ENCODE data around the gene ZNF492.
"Not testable (repeated sequence)": the region's sequence is repeated elsewhere in the genome, so short reads cannot be mapped to it uniquely, and the experiment has no call there.

The ZNF492 gene

DNA sequence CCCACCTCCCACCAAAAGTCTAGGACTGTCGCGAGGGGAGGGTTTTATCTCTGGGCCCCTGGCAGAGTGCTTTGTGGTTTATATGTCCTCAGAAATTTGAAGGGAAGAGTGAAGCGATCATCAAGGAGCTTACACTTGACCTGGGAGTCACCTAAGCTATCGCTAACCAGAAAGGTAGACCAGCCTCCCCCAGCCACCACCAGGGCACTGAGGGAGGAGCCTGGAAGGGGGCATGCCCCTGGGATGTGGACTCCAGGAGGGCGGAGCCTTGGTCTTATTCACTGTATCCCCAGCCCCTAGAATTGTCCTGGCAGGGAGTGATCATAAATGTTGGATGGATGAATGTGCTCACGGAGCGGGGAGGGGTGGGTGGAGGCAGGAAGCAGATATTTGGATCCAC is 16.9 kb upstream of the ZNF492 start:
- not testable (repeated sequence) for DNase-seq (ENCODE audit: low spot score)

DNA sequence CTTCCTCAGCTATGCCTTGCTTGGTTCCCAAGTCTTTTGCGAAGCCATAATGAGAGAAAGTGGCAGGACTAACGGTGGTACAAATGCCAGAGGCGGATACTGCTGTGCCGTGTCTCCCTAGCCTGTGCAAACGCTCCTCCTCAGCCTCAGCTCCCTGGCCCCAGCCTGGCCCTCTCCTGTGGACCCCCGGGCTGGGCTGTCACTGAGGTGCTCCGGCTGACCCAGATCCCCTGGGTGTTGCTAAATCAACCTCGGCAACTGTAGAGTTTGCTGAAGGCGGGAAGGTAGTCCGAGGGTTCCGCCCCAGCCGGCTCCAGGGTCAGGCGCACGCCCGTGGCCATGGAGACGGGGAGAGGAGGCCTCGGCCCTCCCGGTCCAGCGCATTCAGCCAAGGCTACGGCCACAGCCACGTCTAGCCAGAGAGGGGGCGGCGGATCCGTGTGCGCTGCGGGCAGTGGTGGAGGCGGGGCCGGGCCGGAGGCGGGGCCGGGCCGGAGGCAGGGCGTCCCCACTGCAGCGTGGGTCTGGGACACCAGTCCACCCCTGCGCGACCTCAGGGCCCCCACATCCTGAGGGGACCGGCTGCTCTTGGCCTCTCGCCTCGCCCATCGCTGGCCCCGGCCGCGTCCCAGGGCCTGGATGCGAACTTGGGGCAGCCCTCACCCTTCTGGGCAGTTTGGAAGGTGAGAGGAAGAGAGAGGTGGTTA is 16.4 kb upstream of the ZNF492 start:
- FAIRE-seq (no peak), DNase-seq (ENCODE audit: low spot score) (no peak)

More for the DNA sequence above, 16.9 kb upstream of the ZNF492 start:
- not testable (repeated sequence) for FAIRE-seq

DNA sequence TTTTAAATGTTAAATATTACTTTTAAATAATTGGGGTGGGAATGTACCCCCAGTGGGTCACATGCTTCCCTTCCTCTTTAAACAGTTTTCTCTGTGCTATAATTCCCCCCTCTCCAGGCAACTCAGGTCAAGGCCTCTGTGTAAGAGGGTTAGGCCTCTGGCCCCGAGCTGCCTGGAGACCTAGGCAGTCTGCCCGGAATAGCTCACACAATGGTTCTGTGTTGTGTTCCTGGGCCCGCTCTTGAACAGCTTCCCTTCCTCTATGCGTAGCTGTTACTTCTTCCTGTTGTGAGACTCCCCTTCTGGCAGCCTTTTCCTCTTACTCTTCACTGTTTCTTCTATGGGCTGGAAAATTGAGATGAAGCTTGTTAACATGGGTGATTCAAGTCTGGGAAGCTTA is 14.8 kb upstream of the ZNF492 start:
- FAIRE-seq (no peak), DNase-seq (ENCODE audit: low spot score) (no peak)

GRCh38 chr19:22619932-22620331 is 14.2 kb upstream of the ZNF492 start:
- no peak for FAIRE-seq

GRCh38 chr19:22620401-22620800 is 13.7 kb upstream of the ZNF492 start:
- DNase-seq (ENCODE audit: low spot score) (no peak), FAIRE-seq (no peak)

More at GRCh38 chr19:22619932-22620331, 14.2 kb upstream of the ZNF492 start:
- no peak for DNase-seq (ENCODE audit: low spot score)

GRCh38 chr19:22620912-22621311 is 13.2 kb upstream of the ZNF492 start:
- FAIRE-seq (no peak), DNase-seq (ENCODE audit: low spot score) (no peak)

GRCh38 chr19:22622020-22622419 is 12.1 kb upstream of the ZNF492 start:
- FAIRE-seq (no peak), DNase-seq (ENCODE audit: low spot score) (no peak)

GRCh38 chr19:22622901-22623840 is 11.0 kb upstream of the ZNF492 start:
- FAIRE-seq: no peak
- no peak for DNase-seq (ENCODE audit: low spot score)

DNA sequence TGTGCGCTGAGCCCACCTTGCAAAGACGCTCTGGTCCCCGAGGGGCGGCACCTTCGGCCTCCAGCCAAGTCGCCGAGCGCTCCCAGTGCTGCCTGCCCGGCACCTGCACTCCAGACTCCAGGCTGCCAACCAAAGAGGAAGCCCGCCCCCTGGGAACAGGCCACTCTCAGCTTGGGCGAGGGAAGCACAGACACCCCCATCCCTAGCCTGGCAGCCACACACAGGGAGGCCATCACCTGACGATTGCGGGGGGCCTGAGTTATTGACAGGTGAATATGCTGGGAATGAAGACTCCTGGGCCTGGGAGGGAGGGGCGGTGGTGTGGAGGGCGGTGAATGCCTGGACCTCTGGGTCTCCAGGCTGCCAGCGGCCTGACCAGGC is 10.3 kb upstream of the ZNF492 start:
- DNase-seq (ENCODE audit: low spot score) (no peak), FAIRE-seq (no peak)

DNA sequence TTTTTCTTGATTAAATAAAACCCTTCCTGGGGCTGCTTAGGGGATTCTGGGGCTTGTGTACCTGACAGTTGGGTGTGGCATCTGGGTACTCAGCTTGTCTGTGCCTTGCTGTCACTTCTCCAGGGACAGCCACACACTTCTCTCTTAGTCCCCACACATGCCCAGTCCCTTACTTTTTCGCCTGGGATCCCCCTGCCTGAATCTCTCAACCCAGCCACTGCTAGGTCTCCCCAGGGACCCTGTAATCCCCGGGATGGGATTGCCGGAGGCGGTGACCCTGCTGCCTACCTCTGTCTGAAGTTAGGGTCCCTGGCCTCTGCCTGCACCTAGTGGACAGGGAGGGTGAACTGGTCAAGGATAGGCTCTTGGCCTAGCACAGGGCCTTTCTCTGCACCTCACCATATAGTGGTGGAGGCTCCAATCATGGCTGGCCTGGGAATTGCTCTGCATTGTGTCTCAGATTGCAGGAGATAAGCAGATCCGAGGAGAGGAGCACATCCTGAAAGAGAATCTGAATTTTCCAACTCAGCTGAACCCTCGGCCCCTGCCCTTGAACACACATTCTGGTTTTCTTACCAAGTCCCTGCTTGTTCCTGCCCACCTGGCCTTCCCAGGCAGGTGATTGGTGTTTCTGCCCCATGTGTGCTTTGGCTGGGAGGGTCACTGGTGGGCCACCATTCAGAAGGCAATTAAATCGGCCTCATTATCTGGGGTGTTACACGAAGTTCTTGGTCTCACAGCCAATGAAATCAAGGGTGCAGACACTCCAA is 8.7 kb upstream of the ZNF492 start:
- DNase-seq (ENCODE audit: low spot score): no peak
- FAIRE-seq: no peak

DNA sequence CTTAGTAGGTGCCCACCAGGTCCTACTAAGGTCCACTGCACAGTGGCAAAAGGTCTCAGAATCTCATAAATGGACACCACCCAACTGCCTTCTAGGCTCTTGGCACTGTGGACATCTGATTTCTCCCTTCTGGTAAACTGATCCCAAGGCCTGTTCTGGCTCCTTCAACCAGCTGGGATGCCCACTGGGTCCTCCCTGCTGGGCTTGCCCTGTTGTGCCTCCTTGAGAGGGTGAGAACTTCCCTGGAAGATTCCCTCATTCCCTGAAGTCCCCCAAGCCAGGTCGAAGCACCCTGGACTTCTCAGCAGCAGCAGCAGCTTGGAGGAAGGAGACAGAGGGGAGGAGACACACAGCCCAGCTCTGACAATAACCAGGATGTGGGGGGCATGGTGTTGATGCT is 6.6 kb upstream of the ZNF492 start:
- FAIRE-seq (no peak), DNase-seq (ENCODE audit: low spot score) (no peak)

DNA sequence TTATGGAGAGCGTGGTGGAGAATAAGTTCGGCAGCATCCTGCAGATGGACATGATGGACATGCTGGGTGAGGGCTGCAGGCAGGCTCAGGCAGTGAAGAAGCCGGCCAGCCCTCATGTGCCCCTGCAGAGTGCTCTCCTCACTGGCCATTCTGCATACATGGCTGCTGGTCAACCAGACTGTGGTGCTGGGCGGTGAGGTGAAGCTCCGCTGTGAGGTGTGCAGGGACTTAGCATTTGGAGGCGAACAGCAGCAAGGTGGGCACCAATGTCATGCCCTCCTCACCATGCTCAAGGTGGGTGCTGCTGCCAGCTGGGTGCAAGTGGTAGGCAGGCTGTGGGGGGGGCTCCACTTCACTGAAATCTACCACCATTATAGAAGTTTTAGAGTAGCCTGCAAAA is 5.7 kb upstream of the ZNF492 start:
- FAIRE-seq: no peak

DNA sequence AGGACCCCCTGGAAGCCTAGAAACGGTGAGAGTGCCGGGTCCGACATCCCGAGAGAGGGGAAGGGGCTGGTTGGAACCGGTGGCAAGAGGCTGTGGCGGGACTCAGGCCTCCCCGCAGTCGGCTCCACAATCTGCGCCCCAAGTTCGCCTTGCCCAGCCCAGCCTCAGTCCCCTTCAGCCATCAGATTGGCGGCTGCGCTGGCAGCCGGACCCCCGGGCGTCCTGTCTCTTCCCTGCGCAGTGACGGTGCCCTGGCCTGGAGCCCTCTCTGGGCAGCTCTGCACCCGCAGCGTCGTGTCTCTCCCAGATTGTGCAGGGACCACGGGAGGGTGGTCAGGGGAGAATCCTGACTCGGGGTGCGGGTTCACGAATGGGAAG is 315 bp downstream of the ZNF492 start:
- DNase-seq (ENCODE audit: low spot score) (no peak), FAIRE-seq (no peak)

More for the DNA sequence above, 5.7 kb upstream of the ZNF492 start:
- no peak for DNase-seq (ENCODE audit: low spot score)

DNA sequence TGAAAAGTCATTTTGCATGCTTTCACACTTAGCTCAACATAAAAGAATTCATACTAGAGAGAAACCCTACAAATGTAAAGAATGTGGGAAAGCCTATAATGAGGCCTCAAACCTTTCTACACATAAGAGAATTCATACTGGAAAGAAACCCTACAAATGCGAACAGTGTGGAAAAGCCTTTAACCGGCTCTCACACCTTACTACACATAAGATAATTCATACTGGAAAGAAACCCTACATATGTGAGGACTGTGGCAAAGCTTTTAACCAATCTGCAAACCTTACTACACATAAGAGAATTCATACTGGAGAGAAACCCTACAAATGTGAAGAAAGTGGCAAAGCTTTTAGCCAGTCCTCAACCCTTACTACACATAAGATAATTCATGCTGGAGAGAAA is 51.4 kb downstream of the ZNF492 start:
- not testable (repeated sequence) for DNase-seq (ENCODE audit: low spot score); FAIRE-seq

DNA sequence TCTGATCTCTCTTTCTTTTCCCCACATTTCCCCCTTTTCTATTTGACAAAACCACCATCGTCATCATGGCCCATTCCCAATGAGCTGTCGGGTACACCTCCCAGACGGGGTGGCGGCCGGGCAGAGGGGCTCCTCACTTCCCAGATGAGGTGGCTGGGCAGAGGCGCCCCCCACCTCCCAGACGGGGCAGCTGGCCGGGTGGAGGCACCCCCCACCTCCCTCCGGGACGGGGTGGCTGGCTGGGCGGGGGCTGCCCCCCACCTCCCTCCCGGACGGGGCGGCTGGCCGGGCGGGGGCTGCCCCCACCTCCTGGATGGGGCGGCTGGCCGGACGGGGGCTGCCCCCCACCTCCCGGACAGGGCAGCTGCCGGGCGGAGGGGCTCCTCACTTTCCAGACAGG is 68.5 kb downstream of the ZNF492 start:
- FAIRE-seq; DNase-seq (ENCODE audit: low spot score): not testable (repeated sequence)

DNA sequence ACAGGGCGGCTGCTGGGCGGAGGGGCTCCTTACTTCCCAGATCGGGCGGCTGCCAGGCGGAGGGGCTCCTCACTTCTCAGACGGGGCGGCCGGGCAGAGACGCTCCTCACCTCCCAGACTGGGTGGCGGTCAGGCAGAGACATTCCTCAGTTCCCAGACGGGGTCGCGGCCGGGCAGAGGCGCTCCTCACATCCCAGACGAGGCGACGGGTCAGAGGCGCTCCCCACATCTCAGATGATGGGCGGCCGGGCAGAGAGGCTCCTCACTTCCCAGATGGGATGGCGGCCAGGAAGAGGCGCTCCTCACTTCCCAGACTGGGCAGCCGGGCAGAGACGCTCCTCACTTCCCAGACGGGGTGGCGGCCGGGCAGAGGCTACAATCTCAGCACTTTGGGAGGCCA is 69.0 kb downstream of the ZNF492 start:
- not testable (repeated sequence) for FAIRE-seq; DNase-seq (ENCODE audit: low spot score)

DNA sequence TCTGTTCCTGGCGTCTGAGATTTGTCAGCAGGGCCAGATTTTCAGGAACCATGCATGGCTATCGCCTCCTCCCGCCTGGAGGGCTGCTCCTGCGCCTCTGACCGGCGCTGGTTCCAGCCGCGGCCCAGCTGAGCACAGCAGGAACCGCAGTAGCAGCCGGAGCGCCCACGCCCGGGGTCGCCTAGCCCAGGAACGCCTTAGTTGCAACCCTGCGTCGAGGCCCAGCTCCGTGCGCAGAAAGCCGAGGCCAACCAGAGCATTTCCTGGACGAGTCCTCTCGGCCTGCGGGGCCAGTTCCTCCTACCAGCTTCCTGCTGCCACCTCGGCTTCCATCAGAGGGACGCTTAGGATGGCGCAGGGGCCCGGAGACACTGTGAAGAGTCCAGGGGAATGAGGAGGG is 74.9 kb downstream of the ZNF492 start:
- no peak for FAIRE-seq
- DNase-seq (ENCODE audit: low spot score): no peak

Measured in RCC 7860 (cell line).